ENCODE results near the gene MUC6.

The MUC6 gene, protein sequence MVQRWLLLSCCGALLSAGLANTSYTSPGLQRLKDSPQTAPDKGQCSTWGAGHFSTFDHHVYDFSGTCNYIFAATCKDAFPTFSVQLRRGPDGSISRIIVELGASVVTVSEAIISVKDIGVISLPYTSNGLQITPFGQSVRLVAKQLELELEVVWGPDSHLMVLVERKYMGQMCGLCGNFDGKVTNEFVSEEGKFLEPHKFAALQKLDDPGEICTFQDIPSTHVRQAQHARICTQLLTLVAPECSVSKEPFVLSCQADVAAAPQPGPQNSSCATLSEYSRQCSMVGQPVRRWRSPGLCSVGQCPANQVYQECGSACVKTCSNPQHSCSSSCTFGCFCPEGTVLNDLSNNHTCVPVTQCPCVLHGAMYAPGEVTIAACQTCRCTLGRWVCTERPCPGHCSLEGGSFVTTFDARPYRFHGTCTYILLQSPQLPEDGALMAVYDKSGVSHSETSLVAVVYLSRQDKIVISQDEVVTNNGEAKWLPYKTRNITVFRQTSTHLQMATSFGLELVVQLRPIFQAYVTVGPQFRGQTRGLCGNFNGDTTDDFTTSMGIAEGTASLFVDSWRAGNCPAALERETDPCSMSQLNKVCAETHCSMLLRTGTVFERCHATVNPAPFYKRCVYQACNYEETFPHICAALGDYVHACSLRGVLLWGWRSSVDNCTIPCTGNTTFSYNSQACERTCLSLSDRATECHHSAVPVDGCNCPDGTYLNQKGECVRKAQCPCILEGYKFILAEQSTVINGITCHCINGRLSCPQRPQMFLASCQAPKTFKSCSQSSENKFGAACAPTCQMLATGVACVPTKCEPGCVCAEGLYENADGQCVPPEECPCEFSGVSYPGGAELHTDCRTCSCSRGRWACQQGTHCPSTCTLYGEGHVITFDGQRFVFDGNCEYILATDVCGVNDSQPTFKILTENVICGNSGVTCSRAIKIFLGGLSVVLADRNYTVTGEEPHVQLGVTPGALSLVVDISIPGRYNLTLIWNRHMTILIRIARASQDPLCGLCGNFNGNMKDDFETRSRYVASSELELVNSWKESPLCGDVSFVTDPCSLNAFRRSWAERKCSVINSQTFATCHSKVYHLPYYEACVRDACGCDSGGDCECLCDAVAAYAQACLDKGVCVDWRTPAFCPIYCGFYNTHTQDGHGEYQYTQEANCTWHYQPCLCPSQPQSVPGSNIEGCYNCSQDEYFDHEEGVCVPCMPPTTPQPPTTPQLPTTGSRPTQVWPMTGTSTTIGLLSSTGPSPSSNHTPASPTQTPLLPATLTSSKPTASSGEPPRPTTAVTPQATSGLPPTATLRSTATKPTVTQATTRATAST (N-terminal part only)

DNA sequence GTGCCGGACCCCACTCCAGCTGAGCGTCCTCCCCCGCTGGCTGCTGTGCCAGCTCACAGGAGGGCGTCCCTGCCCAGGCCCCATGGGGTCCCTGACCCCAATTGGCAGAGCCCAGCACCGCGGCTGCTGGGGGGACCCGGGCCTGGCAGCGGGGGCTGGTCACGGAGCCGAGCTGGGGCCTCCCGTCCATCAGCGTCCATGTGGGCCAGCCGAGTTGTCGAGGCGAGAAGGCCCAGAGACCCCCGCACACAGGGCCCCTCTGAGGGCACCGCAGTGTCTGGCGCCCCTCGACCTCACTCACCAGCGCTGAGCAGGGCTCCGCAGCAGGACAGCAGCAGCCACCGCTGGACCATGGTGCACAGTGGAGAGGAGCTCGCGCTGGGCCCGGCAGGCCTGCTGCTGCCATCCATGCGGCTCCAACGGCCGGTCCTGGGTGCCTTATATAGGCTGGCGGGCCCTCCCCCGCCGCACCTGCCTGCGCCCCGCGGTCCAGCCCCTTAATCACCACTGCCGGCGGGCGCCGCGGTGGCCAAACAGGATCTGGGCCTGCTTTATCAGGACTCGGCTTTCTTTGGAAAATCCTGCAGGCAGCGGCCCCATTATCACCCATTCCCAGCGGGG, at the start of gene MUC6:
Gene MUC6, minus strand, starts transcription at position 416 of the 621 bp plus-strand sequence. Its CDS starts 63 bp downstream, at position 353.
- no peak for DNase-seq (ENCODE audit: low read depth)

DNA sequence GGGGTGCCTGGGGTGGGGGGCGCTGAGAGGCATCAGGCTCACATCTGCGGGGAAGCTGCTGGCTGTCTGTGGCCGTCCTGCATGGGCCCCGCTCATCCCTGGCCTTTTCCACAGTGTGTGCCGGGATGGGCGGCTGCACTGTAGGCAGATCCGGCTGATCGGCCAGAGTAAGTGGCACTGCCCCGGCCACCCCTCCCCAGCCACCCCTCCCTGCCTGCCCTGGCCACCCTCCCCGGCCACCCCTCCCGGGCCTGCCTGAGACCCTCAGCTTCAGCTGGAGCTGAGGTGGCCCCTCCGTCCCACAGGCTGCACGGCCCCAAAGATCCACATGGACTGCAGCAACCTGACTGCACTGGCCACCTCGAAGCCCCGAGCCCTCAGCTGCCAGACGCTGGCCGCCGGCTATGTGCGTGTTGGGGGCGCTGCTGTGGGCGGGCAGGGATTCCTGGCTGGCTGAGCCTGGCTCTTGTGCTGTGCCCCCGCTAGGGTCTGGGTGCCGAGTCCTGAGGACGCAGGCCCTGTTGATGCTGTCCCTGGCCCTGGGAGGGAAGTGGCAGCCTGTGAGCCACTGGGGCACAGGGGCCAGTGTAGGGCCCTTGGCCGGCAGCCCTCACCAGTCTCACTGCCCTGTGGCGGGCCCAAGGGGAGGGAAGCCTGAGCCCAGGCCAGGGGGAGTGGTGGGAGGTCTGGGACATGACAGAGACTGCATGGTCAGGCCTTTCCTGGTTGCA, 49.1 kb upstream of the MUC6 start:
- DNase-seq (ENCODE audit: low read depth): no peak

DNA sequence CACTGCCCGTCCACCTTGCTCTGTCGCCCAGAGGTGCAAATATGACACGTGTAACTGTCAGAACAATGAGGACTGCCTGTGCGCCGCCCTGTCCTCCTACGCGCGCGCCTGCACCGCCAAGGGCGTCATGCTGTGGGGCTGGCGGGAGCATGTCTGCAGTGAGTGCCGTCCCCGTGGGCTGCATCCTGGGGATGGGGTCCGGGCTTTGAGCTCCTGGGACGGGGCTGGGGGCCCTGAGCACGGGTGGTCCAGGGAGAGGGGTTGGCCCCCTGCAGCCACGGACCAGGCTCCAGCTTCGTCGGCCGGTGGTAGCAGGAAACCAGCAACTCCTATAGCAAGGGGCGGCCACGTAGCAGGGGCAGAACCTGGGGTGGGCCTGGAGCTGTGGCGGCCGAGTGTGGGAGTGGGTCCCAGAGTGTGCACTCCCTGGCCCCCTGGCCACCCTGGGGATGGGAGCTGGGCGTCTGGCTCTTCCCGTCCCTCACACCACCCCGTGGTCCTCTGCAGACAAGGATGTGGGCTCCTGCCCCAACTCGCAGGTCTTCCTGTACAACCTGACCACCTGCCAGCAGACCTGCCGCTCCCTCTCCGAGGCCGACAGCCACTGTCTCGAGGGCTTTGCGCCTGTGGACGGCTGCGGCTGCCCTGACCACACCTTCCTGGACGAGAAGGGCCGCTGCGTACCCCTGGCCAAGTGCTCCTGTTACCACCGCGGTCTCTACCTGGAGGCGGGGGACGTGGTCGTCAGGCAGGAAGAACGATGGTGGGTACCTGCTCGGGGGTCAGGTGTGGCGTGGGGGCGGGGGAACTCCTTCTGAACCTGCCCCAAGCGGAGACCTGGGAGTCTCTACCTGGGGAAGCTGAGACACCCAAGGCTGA, 48.3 kb upstream of the MUC6 start:
- no peak for DNase-seq (ENCODE audit: low read depth)

DNA sequence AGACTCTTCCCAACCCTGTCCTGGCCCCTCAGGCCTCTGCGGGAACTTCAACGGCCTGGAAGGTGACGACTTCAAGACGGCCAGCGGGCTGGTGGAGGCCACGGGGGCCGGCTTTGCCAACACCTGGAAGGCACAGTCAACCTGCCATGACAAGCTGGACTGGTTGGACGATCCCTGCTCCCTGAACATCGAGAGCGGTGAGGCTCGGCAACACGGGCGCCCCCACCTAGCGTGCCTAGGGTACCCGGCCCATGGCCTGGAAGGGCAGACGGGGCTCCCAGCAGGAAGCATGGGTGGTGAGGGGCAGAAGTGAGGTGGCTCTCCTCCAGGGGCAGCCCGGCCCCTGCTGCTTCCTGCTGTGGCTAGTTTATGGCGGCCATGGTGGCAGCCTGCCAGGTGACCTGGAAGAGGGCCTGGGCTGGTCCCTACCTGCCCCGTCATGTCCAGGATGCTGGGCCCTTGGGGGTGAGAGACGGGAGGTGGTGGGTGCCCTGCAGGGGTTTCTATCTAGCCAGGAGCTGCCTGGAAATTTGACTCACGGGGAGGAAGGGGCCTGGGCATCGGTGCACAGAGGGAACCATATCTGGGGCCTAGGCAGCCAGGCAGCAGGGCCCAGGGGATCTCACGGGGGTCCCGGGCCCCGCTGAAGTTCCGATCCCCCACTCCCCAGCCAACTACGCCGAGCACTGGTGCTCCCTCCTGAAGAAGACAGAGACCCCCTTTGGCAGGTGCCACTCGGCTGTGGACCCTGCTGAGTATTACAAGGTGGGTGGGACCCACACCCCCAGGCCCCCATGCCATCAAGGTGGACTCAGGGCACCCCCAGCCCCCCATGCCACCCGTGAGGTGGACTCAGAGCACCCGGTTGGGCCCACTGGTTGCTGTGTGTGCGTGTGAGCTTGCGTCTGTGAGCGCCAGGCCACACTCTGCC, 47.4 kb upstream of the MUC6 start:
- DNase-seq (ENCODE audit: low read depth): no peak

DNA sequence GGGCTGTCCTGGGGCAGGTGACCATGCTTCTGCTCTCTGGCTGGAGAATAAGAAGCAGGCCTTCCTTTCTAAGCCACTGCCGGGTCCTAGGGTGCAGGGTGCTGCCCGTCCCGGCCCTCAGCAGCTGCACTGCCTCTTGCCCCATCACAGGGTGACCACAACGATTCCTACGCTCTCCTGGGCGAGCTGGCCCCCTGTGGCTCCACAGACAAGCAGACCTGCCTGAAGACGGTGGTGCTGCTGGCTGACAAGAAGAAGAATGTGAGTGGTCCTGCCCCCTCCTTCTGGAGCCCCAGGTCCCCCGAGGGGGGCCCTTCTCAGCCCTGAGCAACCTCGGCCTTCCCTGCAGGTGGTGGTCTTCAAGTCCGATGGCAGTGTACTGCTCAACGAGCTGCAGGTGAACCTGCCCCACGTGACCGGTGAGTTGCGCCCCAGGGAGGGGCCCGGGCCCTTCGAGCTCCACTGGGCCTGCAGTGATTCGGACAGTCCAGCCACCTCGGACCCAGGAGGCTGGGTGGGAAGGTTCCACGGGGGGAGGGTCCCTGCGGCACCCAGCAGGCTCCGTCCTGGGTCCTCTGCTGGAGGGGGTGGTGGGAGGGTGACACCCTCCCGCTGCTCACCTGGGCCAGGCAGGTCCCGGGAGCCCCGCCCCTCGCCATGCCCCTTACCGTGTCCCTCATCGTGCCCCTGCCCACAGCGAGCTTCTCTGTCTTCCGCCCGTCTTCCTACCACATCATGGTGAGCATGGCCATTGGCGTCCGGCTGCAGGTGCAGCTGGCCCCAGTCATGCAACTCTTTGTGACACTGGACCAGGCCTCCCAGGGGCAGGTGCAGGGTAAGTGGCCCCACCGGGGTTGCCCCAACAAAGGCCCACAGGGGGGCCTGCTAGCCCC, 46.5 kb upstream of the MUC6 start:
- DNase-seq (ENCODE audit: low read depth): no peak

DNA sequence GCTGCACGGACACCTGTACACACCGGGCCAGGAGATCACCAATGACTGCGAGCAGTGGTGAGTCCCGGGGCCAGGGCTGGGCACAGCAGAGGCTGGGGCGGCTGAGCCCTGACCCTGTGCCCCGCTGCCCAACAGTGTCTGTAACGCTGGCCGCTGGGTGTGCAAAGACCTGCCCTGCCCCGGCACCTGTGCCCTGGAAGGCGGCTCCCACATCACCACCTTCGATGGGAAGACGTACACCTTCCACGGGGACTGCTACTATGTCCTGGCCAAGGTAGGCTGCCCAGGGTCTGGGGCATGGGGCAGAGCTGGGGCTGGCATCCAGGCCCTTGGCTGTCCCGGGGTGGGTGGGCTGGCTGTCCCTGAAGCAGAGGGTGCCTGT, 45.8 kb upstream of the MUC6 start:
- DNase-seq (ENCODE audit: low read depth): no peak

DNA sequence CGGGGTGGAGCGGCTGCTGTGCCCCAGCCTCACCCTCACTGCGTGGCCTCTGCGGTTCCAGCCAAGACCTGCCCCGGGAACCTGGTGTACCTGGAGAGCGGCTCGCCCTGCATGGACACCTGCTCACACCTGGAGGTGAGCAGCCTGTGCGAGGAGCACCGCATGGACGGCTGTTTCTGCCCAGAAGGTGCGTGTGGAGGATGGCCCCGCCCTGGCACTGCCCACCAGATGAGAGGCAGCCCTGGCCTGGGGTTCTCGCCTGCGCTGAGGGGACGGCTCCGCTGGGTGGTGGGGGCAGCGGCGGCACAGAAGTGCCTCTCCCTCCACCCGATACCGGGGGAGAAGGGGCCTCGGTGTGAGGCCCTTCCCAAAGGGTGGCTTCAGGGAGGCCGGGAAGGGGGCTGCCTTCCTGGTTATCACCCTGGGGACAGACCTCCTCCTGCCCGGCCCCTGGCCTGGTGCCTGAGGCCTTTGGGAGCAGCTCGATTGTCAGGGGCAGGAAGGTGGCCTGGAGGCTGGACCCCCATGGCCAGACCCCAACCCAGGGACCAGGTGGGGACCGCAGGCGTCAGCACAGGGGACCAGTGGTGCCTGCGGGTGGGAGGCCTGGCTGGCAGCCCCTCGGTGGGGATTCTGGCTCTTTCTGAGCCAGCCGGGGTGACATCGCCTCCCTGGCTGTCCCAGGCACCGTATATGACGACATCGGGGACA, 45.2 kb upstream of the MUC6 start:
- DNase-seq (ENCODE audit: low read depth): no peak

DNA sequence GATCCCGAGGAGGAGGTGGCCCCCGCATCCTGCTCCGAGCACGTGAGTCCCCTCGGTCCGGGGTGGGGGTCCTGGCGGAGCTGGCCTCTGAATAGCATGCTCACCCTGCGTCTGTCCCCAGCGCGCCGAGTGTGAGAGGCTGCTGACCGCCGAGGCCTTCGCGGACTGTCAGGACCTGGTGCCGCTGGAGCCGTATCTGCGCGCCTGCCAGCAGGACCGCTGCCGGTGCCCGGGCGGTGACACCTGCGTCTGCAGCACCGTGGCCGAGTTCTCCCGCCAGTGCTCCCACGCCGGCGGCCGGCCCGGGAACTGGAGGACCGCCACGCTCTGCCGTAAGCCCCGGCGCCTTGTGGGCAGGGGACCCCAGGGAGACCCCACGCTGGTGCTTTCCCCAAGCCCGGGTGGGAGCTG, 41.7 kb upstream of the MUC6 start:
- DNase-seq (ENCODE audit: low read depth): no peak

DNA sequence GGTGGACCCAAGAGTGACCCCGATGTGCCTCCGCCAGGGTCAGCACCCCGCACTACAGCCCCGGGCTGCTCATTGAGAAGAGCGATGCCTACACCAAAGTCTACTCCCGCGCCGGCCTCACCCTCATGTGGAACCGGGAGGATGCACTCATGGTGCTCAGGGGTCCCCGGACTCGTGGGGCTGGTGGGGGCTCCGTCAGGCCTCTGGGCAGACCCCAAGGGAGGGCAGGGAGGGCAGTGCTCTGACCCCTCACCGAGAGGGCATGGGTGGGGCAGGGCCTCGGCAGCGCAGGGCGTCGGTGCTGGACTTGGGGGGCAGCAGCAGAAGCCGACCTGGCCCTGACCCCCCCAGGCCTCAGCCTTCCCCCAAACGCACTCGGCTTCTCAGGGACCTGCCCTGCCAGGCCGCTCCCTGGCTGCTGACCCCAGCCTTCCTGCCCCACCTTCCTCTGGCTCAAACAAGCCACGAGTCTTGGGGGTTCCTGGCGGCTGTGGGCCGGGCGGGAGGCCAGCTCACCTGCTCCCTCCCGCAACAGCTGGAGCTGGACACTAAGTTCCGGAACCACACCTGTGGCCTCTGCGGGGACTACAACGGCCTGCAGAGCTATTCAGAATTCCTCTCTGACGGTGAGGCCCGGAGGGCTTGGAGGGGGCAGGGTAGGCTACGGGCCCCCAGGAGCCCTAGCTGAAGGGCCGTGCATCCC, 41.0 kb upstream of the MUC6 start:
- DNase-seq (ENCODE audit: low read depth): no peak

DNA sequence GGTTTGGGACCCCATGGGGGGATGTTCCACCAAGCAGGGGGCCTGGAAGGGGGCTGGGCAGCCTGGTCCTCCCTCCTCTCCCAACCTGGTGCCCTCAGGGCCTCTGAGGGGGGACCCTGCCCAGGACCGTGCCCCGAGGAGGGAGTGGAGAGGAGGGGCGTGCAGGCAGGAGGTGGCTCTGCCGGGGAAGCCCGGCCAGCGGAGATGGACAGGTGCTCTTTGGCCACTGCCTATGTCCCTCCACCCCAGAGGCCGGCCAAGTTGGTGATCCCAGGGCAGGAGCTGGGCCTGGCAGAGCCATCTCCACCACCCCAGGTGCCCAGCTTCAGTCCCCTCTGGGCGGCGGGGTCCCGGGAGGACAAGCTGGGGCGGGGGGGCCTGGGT, 40.5 kb upstream of the MUC6 start:
- no peak for DNase-seq (ENCODE audit: low read depth)

DNA sequence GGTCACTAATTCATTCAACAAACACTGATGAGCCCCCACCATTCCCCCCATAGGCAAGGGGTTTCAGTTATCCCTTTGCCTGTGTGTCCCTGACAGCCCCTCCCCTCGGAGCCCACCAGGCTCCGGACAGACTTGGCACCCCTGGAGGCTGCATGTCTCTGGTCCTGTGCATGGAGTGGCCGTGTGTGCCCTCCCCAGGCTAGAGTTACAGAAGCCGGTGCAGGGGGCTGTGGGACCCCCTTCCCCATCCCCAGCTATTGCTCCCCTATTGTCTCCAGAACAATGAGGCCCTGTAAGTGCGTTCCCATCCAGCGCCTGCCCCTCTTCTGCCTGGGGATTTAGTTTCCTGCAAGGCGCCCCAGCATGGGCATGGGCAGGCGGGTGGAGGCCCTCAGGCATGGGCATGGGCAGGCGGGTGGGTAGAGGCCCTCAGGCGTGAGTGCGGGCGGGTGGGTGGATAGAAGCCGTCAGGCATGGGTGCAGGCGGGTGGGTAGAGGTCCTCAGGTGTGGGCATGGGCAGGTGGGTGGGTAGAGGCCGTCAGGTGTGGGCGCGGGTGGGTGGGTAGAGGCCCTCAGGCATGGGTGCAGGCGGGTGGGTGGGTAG, 39.6 kb upstream of the MUC6 start:
- no peak for DNase-seq (ENCODE audit: low read depth)

DNA sequence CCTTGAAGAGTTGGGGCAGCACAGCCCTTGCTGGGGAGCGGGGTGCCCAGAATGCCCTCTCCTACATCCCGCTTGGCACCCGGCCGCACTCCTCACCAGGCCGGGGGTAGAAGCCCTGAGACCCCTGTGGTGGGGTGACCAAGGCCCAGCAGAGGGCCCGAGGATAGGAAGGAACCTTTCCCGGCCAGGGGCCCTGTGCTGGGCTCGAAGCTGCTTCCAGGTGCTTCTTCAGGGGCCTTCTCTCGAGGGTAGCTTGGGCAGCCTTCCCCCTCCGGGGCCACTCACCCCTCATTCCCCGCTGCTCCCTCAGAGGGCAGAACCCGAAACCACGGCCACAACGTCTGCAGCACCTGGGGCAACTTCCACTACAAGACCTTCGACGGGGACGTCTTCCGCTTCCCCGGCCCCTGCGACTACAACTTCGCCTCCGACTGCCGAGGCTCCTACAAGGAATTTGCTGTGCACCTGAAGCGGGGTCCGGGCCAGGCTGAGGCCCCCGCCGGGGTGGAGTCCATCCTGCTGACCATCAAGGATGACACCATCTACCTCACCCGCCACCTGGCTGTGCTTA, 38.9 kb upstream of the MUC6 start:
- no peak for DNase-seq (ENCODE audit: low read depth)

DNA sequence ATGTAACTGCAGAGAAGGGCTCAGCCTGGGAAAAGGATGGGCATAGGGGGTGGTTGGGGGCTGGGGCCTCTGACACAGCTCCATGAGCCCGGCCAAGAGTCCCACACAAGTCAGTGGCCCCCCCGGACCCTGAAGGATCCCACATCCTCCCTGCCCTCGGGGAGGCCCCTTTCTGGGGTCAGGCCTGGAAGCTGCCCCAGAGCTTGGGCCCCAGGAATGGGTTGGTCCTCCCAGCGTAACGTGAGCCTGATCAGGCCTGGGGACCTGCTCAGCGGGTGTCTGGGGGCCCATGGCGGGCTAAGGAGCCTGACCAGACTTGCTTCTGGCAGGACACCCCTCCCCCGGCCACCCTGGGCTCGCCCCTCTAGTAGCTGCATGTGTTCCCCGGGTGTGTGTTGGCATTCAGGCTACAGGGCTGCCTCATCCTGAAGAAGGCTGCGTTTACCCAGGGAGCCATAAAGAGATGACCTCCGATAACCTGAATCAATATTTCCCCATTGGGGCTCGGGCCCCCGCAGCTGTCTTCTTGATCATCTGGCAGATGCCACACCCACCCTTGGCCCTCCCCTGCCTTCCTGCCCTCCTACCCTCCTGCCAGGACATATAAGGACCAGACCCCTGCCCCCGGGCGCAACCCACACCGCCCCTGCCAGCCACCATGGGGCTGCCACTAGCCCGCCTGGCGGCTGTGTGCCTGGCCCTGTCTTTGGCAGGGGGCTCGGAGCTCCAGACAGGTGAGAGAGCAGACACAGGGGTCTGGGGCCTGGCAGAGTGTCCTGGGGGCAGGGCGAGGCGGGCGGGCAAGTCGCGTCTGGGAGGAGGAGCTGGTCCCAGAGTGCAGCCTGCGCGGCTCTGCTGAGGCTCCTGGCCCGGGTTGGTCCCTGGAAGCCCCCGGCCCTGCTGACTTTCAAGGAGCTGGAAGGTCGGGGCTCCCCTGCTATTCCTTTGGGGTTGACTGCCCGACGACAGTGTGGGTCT, 38.0 kb upstream of the MUC6 start, which contains the start of gene MUC2:
Gene MUC2, plus strand, starts transcription at position 631 of the 978 bp plus-strand sequence.
- DNase-seq (ENCODE audit: low read depth): no peak

DNA sequence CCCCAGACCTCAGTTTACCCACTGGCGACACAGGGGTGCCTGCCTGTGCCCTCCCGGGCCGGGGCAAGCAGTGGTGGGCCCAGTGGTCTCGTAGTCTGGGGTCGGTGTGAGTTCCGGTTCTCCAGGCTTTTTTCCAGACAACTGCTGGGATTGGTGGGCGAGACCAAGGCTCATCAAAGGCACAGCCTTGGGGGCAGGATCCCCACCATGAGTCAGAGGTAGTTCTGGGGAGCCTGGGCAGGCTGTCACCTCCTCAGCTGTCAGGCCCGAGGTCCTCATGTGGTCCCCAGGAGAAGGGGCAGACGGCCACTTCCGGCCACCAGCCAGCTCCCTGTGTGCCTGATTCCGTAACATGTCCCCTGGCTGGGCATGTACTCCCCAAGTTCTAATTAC, 37.3 kb upstream of the MUC6 start:
- no peak for DNase-seq (ENCODE audit: low read depth)
